NCI-H1417 treated with DMSO at 0.1 percent for 48 hours (cell line): ENCODE measurements around the gene TAPT1.

Experiments
- DNase-seq: peaks from one replicate; lab custom pipeline; 2025; lab: John Stamatoyannopoulos, UW

The TAPT1 gene

DNA sequence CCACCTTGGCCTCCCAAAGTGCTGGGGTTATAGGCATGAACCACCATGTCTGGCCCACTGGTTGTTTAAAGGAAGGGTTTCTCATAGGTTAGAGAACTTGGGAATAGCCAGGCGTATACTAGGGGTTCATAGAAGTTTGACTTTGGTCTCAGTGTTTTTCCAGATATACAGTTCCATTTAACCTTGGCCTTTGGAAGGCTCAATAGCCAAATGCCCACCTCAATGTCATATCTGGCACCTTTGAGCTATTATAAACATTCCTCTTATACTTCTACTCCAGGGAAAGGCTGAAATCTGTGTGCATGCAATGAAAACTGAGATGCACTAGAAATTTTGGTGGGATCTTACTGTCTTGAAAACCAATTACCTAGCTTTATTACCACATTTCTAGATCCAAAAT is 95.0 kb downstream of the TAPT1 start:
- DNase-seq, result no peak

- no peak for DNase-seq
Measured at GRCh38 chr4:16129336-16129735, 96.9 kb downstream of the TAPT1 start.

DNA sequence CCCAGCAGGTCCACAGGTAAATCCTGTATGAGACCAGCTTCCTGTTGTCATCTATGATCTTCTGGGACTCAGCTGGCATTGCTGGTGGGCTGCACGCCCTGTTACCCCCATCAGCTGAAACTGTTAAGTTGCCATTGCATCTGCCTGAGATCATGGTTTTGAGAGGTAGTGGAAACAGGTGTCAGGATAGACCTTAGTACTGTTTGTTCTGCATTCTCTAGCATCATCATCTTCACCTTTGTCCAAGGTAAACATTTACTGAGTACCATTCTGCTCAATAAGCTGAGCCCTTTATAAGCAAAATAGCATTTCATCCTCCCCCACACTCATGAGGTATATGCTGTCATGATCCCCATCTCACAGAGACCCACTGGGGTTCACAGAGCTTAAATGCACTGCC is 99.6 kb downstream of the TAPT1 start:
- DNase-seq, result no peak

DNA sequence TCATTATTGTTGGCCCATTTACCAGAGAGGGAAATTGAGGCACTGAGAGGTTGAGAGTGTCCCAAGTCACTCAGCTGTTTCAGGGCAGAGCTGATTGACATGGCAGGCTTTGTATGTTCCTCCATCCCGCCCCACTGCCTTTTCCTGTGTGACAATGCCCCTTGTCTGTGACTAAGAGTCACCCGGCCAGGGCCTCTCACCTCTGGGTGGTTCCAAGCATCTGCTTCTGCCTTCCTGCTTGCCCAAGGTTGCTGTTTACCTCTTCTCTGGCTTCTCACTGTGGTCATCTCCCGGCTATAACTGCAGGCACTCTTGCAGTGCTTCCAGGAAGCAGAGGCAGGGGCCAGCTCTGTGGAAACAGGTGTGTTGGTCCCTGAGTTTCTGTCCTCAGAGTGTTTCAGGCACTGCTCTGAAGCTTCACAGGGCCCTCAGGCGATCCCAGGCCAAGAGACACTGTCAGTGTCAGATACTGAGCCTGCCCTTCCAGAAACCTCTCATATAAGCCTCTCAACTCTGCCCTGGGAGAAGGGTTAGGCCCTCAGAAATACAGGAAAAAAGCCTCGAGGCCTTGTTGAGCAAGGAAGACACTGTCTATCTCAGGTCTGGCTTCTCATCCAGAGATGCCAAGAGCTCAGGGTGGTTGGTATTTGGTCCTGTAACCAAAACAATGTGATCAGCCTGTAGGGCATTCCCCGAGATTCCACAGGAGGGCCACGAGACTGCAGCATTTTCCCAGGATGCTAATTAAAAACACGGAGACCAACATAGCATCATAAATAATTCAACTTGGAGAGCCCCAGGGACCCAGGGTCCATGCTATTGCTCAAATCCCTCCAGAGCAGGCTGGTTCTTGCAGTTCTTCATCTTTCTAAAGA is 100.5 kb downstream of the TAPT1 start:
- DNase-seq, result no peak

DNA sequence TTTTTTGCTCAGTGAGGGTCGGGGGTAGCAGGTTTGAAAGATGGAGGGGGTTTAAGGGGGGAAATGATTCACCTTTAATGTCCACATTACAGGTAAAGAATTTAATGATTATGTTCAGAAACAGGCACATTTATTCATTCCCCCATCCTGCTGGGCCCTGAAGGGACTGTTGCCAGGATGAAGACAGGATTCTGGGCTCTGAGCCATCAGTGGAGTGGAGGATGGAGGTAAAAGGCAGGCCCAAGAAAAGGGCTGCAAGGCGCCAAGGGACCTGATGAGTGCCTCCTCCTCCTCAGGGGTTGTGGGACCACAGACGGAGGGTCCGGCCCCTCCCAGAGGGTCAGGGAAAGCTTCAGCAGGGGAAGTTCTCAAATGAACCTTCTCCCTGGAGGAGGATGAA is 102.0 kb downstream of the TAPT1 start:
- no peak for DNase-seq

DNA sequence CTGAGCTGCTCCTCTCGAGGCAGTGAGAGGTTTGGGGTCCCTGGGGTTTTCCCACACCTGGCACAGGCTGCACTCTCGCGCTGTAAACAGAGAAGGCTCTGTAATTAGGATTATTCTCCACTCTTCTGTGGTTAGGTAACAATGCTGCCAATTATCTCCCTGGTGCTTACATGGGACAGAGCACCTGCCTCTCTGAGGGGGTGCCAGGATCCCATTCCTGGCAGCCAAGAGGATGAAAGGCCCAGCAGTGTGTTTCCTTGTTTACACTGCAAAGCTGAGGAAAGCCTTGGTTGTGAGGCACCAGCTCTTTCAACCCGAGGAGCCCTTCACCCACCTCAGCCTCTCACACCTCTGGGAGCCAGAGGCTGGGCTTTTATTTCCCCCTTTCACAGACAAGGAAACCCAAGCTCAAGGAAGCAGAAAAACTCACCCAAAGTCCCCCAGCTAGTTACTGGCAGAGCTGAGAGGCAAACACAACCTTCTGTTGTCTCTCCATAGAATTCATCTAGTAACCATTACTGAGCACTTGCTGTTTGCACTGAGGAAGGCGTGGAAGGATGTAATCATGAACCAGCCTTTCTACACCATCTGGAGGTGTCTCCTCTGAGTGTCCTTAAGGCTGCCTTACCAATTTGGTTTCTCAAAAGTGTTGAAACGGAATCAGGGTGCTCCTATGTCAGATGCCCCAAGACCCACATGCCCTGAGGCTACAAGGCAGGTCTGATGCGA is 102.8 kb downstream of the TAPT1 start:
- DNase-seq, result peak; percentile 90

DNA sequence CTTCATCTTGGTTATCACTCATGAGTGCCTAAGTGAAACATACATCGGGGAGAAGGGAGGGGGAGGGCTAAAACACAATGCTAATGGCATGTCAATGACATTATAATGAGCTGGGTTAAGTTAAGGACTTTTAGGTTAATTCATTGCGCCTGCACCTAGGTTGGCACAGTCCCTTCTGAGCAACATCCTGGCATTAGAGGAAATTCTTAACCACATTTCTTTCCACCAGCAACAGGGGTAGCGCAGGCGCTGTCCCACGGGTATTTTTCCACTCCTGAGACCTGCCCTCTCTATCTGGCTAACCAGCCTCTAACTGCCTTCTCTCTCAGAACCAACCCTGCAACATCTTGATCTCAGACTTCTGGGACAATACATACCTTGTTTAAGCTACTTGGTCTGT is 103.5 kb downstream of the TAPT1 start:
- DNase-seq, result no peak

DNA sequence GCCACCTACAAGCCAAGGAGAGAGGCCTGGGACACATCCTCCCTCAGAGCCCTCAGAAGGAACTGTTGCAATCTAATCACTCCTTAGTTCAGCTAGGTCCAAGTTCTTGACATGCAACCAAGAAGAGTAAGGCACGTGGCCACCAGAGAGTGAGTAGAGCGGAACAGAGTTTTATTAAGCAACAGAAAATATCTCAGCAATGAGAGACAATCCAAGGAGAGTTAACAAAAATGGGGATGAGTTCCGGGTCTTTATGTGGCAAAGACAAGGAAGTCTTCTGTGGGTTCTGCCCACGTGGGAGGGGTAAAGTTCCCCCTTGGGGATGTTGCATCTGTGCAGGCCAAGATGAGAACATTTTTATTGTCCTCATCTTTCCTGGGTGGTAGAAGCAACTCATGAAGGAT is 104.0 kb downstream of the TAPT1 start:
- DNase-seq, result no peak

GRCh38 chr4:16120720-16121119 is 105.6 kb downstream of the TAPT1 start:
- no peak for DNase-seq

GRCh38 chr4:16119981-16120380 is 106.3 kb downstream of the TAPT1 start:
- DNase-seq, result no peak

GRCh38 chr4:16118090-16118489 is 108.2 kb downstream of the TAPT1 start:
- no peak for DNase-seq

DNA sequence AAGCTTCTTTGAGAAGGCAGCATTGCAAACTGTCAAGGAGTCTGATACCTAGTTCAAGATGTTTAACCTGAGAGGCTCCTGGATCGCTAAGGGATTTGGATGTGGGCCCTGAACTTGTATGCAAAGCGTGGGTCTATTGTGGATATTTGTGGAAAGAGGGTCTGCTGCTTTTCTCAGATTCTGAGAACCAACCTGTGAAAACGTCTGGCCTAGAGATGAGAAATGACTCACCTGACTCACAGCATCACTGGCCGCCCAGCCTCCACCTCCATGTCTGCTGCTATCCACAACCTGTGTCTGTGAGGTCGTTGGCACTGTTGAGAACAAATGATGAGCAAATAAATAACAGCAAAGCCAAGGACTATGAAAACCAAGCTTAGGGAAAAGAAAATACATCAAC is 109.1 kb downstream of the TAPT1 start:
- no peak for DNase-seq

GRCh38 chr4:16116493-16116990 is 109.7 kb downstream of the TAPT1 start:
- no peak for DNase-seq

- no peak for DNase-seq
Measured at GRCh38 chr4:16116019-16116418, 110.3 kb downstream of the TAPT1 start.

GRCh38 chr4:16114546-16114945 is 111.7 kb downstream of the TAPT1 start:
- no peak for DNase-seq

DNA sequence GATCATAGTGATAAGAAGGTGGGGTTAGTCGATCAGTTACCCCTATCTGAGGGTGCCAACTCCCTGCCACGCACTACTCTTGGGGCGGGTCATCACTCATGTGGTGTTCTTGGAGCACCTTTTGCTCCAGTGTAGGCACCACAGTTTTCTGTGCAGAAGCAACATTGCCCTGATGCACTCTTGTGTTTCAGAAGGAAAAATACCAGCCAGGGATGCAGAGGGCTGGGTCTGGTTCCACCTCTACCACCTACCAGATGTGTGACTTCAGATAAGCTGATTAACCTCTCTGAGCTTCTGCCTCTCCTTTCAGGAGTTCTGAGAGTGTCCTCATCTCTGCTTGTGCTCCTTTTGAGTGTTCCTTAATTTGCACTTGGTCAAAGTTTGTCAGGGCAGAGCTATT is 112.5 kb downstream of the TAPT1 start:
- DNase-seq, result no peak

DNA sequence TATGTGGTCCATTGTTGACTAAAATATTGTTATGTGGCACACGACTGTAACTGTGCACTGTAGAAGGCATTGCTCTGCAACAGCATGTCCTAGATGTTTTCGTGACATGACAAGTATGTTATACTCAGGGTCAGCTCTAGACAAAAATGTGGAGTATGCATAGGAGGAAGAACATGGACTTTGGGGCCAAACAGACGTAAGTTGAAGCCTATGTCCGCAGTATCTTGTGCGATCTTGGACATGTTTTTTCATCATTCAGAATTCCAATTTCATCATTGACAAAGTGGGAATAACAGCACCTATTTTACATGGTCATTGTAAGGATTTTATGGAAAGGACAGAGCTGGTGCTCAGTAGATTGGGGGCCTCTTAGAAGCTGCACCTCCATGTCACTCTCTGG is 114.7 kb downstream of the TAPT1 start:
- no peak for DNase-seq

DNA sequence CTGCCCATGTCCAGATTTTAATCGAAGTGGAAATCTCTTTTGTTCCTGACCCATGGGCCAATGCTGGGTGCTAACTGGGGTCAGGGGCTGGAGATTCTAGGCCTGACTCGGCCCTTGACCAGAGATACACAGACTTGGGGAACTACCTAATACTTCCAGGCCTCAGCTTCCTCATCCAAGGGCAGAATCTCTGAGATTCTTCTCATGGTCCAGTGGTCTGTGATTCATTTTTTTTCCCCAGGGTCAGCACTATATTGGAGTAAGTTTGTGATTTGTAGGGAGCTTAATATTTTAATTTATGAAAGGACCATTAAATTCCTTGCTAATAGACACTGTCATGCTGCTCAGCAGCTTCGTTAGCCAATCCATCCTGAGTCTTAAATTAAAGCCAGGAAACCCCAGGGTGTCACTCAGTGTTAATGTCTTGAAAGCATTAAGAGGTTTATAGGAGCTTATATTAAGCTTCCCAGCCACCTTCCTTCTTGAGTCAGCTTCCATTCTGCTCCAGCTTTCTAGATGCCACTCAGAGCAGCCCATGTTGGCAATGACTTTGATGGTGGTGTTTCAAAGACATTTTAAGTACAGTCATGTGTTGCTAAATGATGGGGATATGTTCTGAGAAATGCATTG is 115.5 kb downstream of the TAPT1 start:
- no peak for DNase-seq
